ENCODE data around the gene ENDOU.

GRCh38 chr12:47754126-47754525, 28.8 kb upstream of the ENDOU start:
- TF ChIP-seq POLR2A (IDR thresholded peaks at IDR 0.05; ENCODE audit: low read depth, low read length) = no peak
- TF ChIP-seq PAX5 (IDR thresholded peaks at IDR 0.05; ENCODE audit: insufficient read depth, low read length, severe bottlenecking) = no peak
- TF ChIP-seq POLR2AphosphoS5 (IDR thresholded peaks at IDR 0.05; ENCODE audit: low read depth, low read length) = no peak
- no peak for TF ChIP-seq TAF1 (IDR thresholded peaks at IDR 0.05; ENCODE audit: low read depth, low read length)
- TF ChIP-seq SPI1 (IDR thresholded peaks at IDR 0.05; ENCODE audit: low read depth, low read length) = no peak

All from GM12891 (cell line).